SHP77 treated with DMSO at 0.1 percent for 48 hours (cell line): ENCODE measurements around the gene CNDP2.

ENCODE experiments used
- DNase-seq: peaks from one replicate; lab custom pipeline; 2025; lab: John Stamatoyannopoulos, UW

The CNDP2 gene

GRCh38 chr18:74472312-74472711 is 23.9 kb upstream of the CNDP2 start:
- no peak for DNase-seq

- no peak for DNase-seq
Observed at GRCh38 chr18:74473976-74474640, 22.1 kb upstream of the CNDP2 start.

GRCh38 chr18:74476140-74476539 is 20.0 kb upstream of the CNDP2 start:
- no peak for DNase-seq

- DNase-seq: no peak
Observed at GRCh38 chr18:74477771-74478170, 18.4 kb upstream of the CNDP2 start.

- no peak for DNase-seq
Observed at GRCh38 chr18:74478316-74478715, 17.8 kb upstream of the CNDP2 start.

- DNase-seq: no peak
Observed at GRCh38 chr18:74478880-74479279, 17.3 kb upstream of the CNDP2 start.

GRCh38 chr18:74479486-74480148 is 16.5 kb upstream of the CNDP2 start:
- DNase-seq: no peak

GRCh38 chr18:74480149-74480651 is 16.0 kb upstream of the CNDP2 start:
- no peak for DNase-seq

GRCh38 chr18:74482697-74483096 is 13.5 kb upstream of the CNDP2 start:
- no peak for DNase-seq

- no peak for DNase-seq
Observed at GRCh38 chr18:74486119-74486849, 9.9 kb upstream of the CNDP2 start.

- DNase-seq: no peak
Observed at GRCh38 chr18:74488354-74488753, 7.8 kb upstream of the CNDP2 start.

GRCh38 chr18:74488864-74489263 is 7.3 kb upstream of the CNDP2 start:
- DNase-seq: no peak

- no peak for DNase-seq
Observed at GRCh38 chr18:74489676-74490075, 6.5 kb upstream of the CNDP2 start.

- no peak for DNase-seq
Observed at GRCh38 chr18:74492259-74492658, 3.9 kb upstream of the CNDP2 start.

- peak; percentile 66 for DNase-seq
Observed at GRCh38 chr18:74493689-74494088, 2.5 kb upstream of the CNDP2 start.

- DNase-seq: no peak
Observed at GRCh38 chr18:74494514-74494913, 1.6 kb upstream of the CNDP2 start.

GRCh38 chr18:74496508-74497323 is 553 bp downstream of the CNDP2 start:
- no peak for DNase-seq

- no peak for DNase-seq
Observed at GRCh38 chr18:74497324-74497676, 1.1 kb downstream of the CNDP2 start.

GRCh38 chr18:74497778-74498177 is 1.6 kb downstream of the CNDP2 start:
- DNase-seq: no peak

- DNase-seq: no peak
Observed at GRCh38 chr18:74498712-74499627, 2.8 kb downstream of the CNDP2 start.

GRCh38 chr18:74499633-74500032 is 3.5 kb downstream of the CNDP2 start:
- DNase-seq: no peak
